ENCODE measurements around the gene DHX30. TPM values are rescaled to one million over a fixed set of nuclear protein-coding genes. Genes with fewer than 3 reads are reported as not detected.
"Not testable (repeated sequence)": the region's sequence is repeated elsewhere in the genome, so short reads cannot be mapped to it uniquely, and the experiment has no call there.

The DHX30 gene
- total and polyA plus RNA-seq, 9 of the 15 experiments (the other 6 are each of a cell fraction or from before 2014, with no cell fraction given): 12.3 to 158 (median 79.0) TPM

DNA sequence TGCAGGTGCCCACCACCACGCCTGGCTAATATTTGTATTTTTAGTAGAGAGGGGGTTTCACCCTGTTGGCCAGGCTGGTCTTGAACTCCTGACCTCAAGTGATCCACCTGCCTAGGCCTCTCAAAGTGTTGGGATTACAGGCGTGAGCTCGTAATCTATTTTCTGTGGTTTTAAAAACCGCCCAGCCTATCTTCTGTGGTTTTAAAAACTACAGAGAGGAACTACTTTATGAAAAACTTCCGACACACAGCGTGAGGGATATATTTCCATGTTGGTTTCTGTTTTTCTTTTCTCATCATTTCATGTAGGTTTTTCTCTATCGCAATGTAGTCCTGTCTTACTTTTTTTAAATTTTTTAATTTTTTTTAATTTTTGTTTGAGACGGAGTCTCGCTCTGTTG, 26.5 kb downstream of the DHX30 start:
- CTCF ChIA-PET (ENCODE audit: low intra/inter-chr PET ratio); H2AFZ ChIP-seq (ENCODE audit: low read depth, low read length); H3K27me3 ChIP-seq (ENCODE audit: control insufficient read depth in 2 of 2, insufficient read depth in 2 of 2, low read length in 2 of 2); DNase-seq (ENCODE audit: extremely low read depth in 1 of 4, low spot score in 3 of 4); H3K9me3 ChIP-seq (replicated peaks; ENCODE audit: control insufficient read depth, insufficient read depth, low read depth, low read length); H3K4me2 ChIP-seq (ENCODE audit: insufficient read depth, low read length); FAIRE-seq; H3K4me3 ChIP-seq; H3K27ac ChIP-seq (ENCODE audit: extremely low read depth, low read depth, low read length); ATAC-seq; H3K9ac ChIP-seq (ENCODE audit: insufficient read depth in 1 of 2, low read depth in 2 of 2, low read length in 2 of 2); intact Hi-C loops (cut with micrococcal nuclease); H3K9me1 ChIP-seq (ENCODE audit: control insufficient read depth, insufficient read depth, low read length); BruUV-seq (replicated peaks); H4K20me1 ChIP-seq (replicated peaks; ENCODE audit: control insufficient read depth, insufficient read depth, low read length): not testable (repeated sequence)
- Histone ChIP-seq H3K79me2 (ENCODE audit: control insufficient read depth, insufficient read depth, low read length) (peaks cover 41% of the 10 kb centered on the region), H3K36me3 (ENCODE audit: control insufficient read depth, insufficient read depth, low read length) (peaks cover 80% of the 10 kb centered on the region), H3K4me1 (replicated peaks in 1 of 2; ENCODE audit: control insufficient read depth in 2 of 2, insufficient read depth in 2 of 2, low read length in 2 of 2) (peaks cover 10 to 13% of the 10 kb centered on the region in 2 experiments; a peak in 4 of 5 replicates)
- TF ChIP-seq ESRRA (IDR thresholded peaks at IDR 0.05; ENCODE audit: borderline replicate concordance, low read depth): peak; percentile 20; the same call in 1 of the 2 replicates
- 76% methylated on average over 9 of the region's 9 CpGs for WGBS (ENCODE audit: insufficient coverage, low coverage, missing lambda C conversion rate)
- POLR2A ChIA-PET: interaction anchor here (5.3 kb wide), 1 partner anchor 7 kb away, joined by 54 read pairs; no protein-coding TSS in a partner anchor
- in situ Hi-C loops (cut with MboI): loop anchor here (25.0 kb wide), 1 partner anchor 1408 kb away; no protein-coding TSS in a partner anchor

DNA sequence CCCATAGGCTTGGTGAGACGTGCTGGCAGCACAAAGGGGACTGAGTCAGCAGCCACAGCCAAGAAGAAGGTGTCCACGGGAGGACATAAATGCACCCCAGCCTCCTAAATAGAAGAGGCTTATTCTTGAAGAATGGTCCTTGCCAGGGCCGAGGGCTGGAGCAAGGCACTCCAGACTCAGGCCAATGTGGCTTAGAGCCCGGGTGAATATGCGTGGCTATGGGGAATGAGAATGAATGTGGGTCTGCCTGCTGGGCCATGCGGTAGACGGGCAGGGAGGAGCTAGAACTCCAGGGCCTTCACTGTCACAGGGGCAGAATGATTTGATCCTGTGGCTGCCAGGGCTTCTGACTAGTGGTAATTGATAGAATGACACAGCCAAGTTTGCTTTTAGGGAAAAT, 34.0 kb downstream of the DHX30 start:
- H2AFZ ChIP-seq (ENCODE audit: low read depth, low read length): no peak overlapping the region
- H3K9me1 ChIP-seq (ENCODE audit: control insufficient read depth, insufficient read depth, low read length): peaks cover 3% of the 10 kb centered on the region
- CTCF ChIA-PET (ENCODE audit: low intra/inter-chr PET ratio): interaction anchor here (0.6 to 2.5 kb wide), 3 partner anchors 153 to 314 kb away, joined by 3 to 14 read pairs (median 13); no protein-coding TSS in a partner anchor
- no peaks in the 10 kb centered on the region for H3K4me1 ChIP-seq (replicated peaks in 1 of 2; ENCODE audit: control insufficient read depth in 2 of 2, insufficient read depth in 2 of 2, low read length in 2 of 2)
- peaks cover 92% of the 10 kb centered on the region for H3K36me3 ChIP-seq (ENCODE audit: control insufficient read depth, insufficient read depth, low read length)
- FAIRE-seq (no peak), DNase-seq (ENCODE audit: extremely low read depth in 1 of 4, low spot score in 3 of 4) (no peak), ATAC-seq (peak; percentile 8; the same call in 2 of the 3 replicates)
- no peak overlapping the region for H3K4me3 ChIP-seq
- H3K4me2 ChIP-seq (ENCODE audit: insufficient read depth, low read length): no peak overlapping the region
- no peaks in the 10 kb centered on the region for H3K27me3 ChIP-seq (ENCODE audit: control insufficient read depth in 2 of 2, insufficient read depth in 2 of 2, low read length in 2 of 2)
- in situ Hi-C loops (cut with MboI): loop anchor here (10.0 to 25.0 kb wide), 2 partner anchors 158 to 1400 kb away; no protein-coding TSS in a partner anchor
- POLR2A ChIA-PET: interaction anchor here (0.5 to 5.5 kb wide), 8 partner anchors 10 to 315 kb away, joined by 3 to 54 read pairs (median 4); no protein-coding TSS in a partner anchor
- peaks cover 17% of the 10 kb centered on the region; the same call in 1 of the 3 replicates for H3K79me2 ChIP-seq (ENCODE audit: control insufficient read depth, insufficient read depth, low read length)
- WGBS (ENCODE audit: insufficient coverage, low coverage, missing lambda C conversion rate): 95% methylated on average over 7 of the region's 7 CpGs
- H4K20me1 ChIP-seq (replicated peaks; ENCODE audit: control insufficient read depth, insufficient read depth, low read length): peaks cover 5% of the 10 kb centered on the region
- no peak overlapping the region; a peak in 1 of 4 replicates for H3K9ac ChIP-seq (ENCODE audit: insufficient read depth in 1 of 2, low read depth in 2 of 2, low read length in 2 of 2)
- BruUV-seq (replicated peaks): no TSS peak
- no peak overlapping the region for H3K27ac ChIP-seq (ENCODE audit: extremely low read depth, low read depth, low read length)
- no peak for TF ChIP-seq HNRNPK (IDR thresholded peaks at IDR 0.05; ENCODE audit: low read depth, low read length, poor library complexity, severe bottlenecking)
- 0 out of 2 replicates have a peak, but pooled peaks have one; percentile 11 for TF ChIP-seq POLR2AphosphoS5 (IDR thresholded peaks at IDR 0.05; ENCODE audit: control insufficient read depth, insufficient read depth, low read depth, low read length)
- no peaks in the 10 kb centered on the region for H3K9me3 ChIP-seq (replicated peaks; ENCODE audit: control insufficient read depth, insufficient read depth, low read depth, low read length)
- intact Hi-C loops (cut with micrococcal nuclease): loop anchor here (1.0 to 5.0 kb wide), 2 partner anchors 153 to 315 kb away; no protein-coding TSS in a partner anchor
